HG03378 (cell line): ENCODE results near the gene OR2H1.
A peak's percentile ranks its signal among the peaks of the same experiment; 100 is the strongest.

Source experiments
- ATAC-seq: cut with Tn5 transposase; IDR thresholded peaks from one replicate; pipeline ENCODE4 v1.9.1; 2021; ENCODE audit warnings: mild to moderate bottlenecking, moderate library complexity; ENCODE audit not compliant: unreplicated experiment

The OR2H1 gene

DNA sequence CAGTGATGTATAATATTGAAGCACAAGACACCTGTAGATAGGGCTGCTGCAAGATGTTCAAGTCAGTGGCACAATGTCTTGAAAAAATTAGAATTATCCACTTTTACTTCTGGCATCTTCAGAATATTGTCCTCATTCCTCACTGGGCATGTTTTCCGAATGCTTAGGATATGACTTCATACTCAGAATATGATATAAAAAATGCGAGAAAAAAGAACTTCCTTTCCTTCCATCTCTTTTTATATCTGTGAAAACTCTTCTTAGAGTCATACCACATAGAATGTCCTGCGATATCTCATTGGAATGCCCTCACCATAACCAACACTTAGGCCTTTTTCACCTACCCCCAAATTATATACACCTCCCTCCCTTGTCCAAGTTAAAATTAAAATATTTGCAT, 26.2 kb downstream of the OR2H1 start:
- ATAC-seq: no peak

DNA sequence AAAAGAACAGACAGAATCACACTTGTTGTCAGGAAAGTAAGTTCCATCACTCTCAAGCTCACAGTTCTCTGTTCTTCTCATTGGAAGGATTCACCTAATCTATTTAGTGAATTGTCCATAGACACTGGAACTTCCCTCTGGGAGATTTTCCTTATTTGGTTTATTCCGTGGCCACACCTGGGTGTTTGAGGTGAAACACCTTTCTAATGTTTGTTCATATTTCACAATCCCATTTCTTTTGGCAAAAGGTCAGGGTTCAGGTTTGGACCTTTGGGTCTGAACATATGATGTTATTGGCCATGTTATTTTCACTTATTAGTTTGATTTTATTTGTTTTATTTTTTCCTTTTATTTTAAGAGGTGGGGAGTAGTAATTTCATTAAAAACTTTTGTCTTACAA, 26.8 kb downstream of the OR2H1 start:
- ATAC-seq: no peak

DNA sequence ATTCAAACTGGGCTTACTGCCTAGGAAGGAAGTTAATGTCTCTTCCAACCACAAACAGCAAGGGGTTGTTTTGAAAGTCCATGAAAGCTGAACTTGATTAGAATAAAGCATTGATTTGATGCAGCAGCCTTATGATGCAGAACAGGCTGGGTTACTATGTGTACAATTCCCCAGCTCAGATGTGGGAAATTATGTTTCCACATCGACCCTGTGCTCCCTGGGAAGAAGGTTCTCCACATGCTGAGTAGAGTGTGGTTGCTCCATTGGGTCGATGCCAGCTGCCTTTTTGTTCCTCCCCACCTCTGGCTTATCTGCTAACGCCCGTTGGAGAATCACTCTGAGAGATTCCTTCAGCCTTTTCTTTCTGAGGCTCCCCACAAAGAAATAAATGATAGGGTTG, 29.6 kb downstream of the OR2H1 start:
- ATAC-seq: no peak

DNA sequence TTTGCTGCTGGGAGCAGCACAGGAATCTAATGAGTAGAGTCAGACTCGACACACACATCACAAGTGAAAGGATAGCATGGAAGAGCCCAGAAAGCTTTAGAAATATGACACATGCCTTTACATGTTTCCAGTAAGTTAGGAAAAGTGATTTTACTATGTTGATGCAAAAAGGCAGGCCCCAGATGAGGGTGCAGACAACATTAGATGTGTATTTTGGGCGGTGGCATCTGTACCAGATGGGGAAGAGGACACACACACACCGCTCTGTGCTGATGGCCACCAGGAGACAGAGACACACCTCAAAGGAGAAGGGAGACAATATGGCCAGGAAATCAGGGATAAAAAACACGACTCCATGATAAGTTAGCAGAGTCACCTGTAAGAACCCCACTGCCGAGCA, 30.2 kb downstream of the OR2H1 start:
- no peak for ATAC-seq

DNA sequence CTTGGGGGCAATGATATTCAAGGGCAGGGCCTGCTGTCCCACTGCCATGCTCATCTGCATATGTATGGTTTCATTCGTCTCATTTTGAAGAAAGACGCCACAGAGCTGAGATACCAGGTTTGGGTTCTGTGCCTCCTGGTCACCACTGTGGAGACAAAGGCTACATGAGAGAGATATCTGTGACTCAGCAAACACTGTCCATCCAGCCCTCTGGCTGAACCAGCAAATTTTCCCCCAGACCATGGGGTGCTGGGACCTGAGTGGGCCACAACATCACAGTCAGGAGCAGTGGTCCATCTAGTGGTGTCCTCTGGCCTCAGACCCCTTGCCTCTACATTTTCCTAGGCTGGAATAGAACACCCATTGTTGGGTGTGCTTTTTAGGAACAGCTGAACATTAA, 30.7 kb downstream of the OR2H1 start, which contains the start of gene MAS1L:
Gene MAS1L, minus strand, starts transcription at position 297 of the 400 bp plus-strand sequence. Its CDS starts 54 bp downstream, at position 243.
- ATAC-seq: no peak

DNA sequence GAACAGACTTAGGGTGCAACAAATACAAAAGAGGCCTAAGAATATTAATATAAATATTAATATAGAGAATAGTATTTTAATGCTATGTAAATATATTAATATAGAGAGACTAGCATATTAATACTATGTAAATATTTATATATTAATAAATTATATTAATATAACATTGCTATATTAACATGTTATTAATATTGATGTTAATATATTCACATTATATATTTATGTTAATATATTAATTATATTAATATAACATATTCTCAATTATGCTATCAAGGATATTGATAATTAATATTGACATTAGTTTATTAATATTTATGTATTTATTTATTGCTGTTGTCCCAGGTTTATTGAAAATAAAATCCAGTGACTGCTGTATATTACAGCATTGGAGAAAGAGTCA, 31.9 kb downstream of the OR2H1 start:
- ATAC-seq: no peak

DNA sequence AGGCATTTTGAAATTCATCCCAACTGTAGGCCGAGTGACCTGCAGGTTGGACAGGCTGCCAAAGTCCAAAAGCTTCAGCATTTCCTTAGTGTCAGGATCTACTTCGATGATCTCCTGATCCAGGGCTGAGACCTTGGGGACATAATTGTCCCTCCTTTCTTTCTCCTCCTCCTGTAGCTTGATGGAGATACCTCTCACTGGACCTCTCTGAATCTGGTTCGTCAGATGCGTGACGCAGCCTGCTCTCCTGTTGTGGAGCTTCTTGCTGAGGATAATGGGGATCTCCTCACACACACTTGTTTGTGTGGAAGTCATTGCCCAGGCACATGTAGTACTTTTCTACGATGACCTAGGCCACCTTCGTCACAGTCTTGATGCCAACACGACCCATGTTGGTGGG, 32.3 kb downstream of the OR2H1 start:
- ATAC-seq: no peak

DNA sequence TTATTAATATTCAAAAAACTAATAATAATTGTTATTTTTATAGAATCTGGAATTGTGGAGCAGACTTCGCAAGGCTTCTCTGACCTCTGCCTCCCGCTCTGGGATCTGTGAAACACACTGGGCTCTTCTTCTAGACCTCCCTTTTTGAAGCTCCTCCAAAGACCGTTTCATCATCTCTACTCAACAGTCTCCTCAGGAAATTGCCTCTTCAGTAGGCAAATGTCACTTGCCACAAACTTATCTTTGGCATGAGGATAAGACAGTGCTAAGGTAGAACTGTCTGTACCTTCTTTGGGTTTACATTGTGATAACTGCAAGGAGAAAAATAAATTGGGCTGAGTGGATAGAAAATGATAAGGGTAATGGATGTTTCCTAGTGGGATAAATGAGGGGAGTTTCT, 33.1 kb downstream of the OR2H1 start:
- ATAC-seq: no peak

DNA sequence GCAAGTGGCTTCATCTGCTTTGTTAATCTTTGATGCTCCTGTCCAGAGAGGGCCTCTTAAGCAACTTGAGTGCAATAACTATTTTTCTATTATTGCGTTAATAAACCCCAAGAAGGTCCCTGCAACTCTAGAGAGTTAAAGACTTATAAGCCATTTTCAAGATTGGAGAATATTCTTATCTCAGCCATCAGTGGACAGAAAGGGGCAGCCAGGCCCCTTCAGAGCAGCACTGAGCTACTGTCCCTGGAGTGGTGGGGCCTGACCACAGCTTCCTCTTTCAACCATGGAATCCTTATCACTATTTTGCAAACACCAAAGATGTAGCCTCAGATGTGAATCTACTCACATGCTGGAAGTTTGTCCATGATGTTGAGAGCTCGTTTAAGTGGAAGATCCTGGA, 33.6 kb downstream of the OR2H1 start:
- no peak for ATAC-seq

DNA sequence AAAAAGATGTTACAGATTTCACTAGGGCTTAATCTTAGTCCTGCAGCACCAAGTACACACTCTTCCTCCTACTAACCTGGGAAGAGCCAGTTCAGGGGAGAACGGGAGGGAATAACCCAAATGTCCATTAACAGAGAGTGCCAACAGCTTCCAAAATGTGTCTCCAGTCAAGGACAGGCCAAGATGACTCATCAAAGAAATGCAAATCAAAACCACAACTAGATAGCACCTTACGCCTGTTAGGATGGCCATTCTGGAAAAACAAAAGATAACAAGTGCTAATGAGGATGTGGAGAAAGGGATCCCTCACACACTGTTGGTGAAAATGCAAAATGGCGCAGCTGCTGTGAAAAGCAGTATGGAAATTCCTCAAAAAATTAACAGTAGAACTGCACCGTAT, 34.6 kb downstream of the OR2H1 start:
- no peak for ATAC-seq

DNA sequence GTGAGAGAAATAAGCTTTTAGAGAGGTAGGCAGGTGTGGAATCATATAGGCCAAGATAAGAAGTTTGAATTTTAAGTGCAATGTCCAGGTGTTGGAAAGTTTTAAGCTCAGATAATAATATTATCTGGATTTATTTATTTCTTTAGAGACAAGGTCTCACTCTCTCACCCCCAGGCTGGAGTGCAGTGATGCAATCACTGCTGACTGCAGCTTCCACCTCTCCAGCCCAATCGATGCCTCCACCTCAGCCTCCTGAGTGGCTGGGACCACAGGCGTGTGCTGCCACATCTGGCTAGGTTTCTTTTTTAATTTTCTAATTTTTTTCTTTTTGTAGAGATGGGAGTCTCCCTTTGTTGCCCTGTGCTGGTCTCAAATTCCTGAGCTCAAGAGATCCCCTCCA, 36.3 kb downstream of the OR2H1 start:
- no peak for ATAC-seq

DNA sequence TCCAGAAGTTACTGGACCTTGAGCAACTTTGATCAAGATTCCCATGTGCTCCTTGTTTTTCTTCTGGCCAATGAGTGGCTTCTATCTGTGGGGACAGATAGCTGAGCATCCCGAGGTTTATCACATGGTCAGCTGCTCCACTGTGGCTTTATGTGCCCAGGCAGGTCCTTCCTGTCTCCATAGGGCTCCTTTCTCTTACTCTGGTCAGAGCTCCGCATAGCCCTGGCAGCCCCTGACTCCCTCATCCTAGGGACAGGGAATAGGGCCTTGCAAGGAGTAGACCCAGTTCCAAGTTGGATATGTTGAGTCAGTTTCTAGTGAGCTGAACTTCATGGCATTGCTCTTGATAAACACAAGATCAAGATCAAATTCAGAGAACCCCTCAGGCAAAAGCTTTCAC, 37.2 kb downstream of the OR2H1 start:
- ATAC-seq: no peak

DNA sequence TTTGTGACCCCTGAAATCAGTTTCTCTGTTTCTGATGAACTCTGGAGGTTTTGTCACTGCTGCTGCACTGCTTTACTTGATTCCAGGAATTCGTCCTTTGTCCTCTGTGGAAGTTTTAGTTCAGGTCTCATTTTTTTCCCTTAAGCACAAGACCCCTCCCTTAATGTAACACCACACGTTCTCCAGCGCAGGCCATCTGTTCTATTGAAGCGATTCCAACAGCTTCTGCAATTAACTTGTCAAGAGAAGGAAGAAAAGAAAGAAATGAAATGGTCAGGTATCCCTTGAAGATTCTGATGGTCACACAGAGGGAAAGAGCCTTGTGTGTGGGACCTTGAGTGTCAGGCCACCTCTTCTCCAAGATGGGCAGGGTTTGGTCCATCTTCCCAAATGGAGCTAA, 38.6 kb downstream of the OR2H1 start:
- ATAC-seq: no peak

DNA sequence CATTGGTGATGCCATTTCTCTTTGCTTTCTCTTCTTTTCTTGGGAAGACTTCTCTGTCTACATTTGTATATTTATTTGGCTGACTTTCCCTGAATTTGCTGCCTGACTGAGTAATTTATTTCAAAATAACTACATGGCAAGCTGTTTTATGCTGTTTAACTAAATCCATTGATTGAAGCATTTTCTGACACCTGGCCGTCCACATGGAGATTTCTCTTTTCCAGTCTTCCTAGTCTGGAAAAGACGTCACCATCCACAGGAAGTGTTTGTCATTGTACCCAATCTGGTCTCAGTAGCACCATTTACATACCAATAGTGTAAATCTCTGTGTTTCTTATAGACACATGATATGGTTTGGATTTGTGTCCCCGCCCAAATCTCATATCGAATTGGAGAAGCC, 40.0 kb downstream of the OR2H1 start:
- ATAC-seq: no peak

DNA sequence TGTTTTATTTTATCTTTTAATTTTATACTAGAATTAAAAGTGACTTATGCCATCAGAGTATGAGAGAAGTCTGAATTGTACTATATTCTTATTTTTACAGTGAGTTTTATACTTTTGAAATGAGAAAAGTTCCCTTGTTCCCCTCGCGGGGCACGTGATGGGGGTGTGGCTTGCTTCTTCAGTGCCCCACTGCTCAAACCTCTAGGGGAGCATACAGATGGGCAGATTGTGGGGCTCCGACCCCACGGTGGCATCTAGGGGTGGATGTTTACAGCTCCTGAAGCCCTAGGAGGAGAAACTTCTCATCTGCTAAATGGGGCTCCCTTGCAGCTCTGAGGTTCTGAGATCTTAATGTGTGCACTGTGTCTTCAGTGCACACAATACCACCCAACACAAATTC, 42.7 kb downstream of the OR2H1 start:
- ATAC-seq: no peak

DNA sequence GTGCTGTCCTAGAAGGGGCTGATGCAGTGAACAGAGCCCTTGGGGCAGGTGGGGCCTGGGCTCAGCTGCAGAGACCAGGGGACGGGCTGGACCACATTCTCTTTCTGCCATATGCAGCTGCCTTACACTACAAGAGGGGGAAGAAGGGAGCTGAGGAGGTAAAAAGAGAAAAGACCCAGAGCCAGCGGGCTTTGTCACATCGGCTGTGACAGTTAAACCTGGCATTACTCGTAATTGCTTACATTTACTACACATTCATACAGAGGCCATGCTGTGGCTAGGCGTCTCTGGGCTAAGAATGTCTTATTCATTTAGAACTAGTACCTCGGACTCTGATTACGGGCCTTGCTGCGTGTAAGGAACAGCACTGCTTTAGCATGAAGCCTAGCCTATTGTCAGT, 43.6 kb downstream of the OR2H1 start:
- no peak for ATAC-seq

DNA sequence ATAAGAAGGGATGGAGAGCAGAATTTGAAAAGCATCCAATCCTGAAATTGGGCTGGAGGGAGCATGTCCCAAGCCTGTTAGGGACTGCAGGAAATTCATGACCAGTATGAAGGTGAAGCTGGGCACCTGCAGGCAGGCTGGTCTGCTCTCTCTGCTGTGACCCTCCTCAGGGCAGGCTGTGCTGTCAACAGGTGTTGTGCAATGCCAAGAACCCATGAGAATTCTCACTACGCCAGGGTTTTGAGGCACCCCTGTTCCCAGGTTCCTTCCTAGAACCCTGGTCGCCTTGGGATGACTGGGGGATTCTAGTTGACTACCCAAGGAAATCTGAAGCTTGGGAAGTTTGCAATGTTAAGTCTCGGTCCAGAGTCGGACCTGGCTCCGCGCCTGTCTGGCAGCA, 44.2 kb downstream of the OR2H1 start:
- ATAC-seq: no peak

DNA sequence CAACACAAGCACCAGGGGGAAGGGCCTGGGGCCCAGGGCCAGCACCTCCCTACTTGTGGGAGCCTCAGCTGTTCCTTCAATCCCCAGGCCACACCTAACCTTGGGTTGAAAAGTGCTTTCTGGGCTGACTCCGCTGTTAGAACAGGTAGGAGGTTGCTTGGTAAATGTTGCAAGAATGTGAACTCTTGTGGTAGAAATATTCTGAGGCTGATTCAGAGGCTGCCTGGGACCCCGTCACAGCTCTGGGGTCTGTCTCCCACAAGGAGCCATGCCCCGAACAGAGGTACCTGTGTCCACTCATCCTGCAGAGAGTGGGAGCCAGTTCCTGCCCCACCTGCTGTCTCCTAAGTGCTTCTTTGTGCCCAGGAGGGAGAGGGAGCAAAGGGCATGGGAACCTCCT, 45.2 kb downstream of the OR2H1 start:
- ATAC-seq: no peak

DNA sequence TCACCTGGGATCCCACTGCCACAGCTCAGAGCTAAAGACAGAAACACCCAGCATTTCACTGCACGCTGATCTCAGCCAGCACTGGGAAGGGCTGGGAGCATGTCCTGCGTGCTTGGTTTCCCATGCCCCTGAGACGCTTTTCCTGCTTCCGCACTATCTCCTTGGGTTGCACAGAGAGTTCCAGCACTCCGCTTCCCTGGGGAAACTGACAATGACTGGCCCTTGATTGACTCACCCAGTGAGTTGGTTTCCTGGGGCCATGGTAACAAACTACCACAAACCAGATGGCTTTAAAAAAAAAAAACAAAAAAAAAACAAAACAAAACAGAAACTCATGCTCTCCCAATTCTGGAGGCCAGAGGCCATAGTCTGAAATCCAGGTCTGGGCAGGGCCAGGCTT, 45.6 kb downstream of the OR2H1 start:
- no peak for ATAC-seq

DNA sequence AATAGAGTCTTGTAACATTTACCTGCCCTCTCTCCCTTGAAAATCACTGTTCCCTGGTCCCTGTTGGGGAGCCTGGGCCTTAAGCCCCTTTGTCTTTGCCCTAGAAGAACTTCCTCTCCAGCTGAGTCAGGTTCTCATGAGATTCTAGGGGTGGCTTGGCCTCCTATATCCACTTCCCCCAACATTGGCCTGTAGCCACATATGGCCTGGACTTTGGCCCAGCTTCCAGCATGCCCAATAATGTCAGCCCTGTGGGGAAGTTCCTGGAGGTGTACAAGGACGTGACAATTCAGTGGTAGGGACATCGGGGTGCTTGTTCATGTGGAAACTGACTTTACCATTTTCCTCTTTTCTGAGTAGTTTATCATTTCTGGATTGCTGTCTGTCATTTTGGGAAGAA, 48.0 kb downstream of the OR2H1 start:
- ATAC-seq: no peak

DNA sequence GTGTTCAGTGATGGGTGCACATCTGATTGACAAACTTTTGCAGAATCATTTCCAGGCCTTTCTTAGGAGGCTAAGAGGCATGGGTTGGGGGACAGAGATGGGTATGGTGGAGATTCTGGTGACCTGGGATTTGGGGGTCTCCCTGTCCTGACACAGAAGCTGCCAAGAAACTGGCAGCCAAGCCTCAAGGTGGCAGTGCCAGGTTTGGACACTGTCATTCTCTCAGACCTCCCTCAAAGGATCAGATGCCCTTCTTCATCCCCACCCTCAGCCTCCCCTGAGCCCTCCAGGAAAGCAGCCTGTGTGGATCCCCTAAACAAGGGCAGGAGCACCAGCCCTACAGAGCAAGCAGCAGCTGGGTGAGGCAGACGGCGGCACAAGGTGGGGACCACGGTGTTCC, 48.9 kb downstream of the OR2H1 start:
- ATAC-seq: no peak

DNA sequence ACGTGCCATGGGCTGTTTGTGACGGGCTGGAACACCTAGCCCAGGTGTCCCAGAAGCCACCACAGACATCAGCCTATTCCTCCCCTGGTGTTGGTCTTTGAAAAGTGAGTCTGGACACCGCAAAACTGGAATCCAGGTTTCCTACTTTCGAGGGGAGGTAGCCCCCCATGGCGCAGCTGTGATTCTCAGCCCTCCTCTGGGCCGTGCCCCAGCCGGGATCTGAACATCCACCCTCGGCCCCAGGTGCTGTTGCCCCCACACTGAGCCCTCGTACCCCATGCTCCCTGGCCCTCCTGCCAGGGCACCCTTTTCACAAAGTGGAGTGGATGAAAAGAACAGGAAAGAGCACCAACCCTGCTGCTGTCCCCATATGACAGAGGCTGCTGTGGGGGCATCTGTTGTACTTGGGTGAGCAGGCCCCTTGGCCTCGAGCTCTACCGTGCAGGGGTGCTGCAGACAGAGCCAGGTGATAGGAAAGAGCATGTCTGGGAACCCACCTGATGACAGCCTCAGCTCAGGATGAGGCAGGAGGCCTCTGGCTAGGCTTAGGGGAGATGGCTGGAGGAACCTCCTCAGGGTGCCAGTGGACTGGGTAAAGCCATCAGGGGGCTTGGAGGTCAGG, 49.6 kb downstream of the OR2H1 start:
- ATAC-seq: no peak

DNA sequence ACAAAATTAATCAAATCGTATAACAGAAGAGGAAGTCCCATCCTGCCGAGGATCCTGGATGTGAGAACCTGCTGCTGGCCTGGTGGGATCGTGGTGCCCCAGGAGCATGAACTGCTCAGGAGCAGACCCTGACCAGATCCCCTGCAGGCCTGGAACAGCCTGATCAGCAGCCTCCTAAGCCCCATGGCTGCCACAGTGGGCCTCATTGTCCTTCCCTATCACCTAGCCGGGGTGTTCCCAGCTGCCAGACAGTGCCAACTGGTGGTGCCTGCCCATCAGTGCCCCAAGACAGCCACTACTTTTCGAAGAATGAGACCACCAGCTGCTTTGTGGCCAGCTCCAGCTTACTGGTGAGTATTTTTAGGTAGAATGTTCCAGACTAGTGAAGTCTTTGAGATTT, 50.4 kb downstream of the OR2H1 start:
- no peak for ATAC-seq

DNA sequence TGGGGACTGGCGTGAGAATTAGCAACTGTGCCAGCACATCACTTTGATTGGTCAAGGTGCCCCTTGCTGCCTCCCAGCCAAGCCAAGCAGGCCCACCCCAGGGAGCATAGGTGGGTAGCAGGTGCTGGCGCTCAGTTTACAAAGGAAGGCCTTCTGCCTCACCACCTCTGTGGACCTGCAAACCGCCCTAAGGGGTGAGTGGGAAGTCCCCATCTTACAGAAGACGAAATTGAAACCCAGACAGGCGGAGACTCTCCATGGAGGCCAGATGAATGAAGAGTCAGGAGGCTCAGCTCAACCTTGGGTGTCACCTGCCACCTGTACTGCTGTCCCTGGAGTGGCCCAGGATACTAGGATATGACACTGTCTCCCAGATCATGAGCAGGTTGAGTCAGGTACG, 52.3 kb downstream of the OR2H1 start:
- peak; percentile 75 for ATAC-seq
